Lower leg skin (tissue), 4 donors: Measurements from ENCODE around the gene ARPP21. TPM values are rescaled to one million over a fixed set of nuclear protein-coding genes. Genes with fewer than 3 reads are reported as not detected.

Experiments
- DNase-seq, 2 donors: peaks; one replicate each; pipeline ENCODE4 v3.0.0-alpha.2; 2019; ENCODE audit warnings: low spot score in 2 of 2
- H3K4me3 ChIP-seq: fragments of 200-600 bp; sonication (generic); 2 replicates; pipeline ENCODE4 v1.5.1; 2017; ENCODE audit warnings: mild to moderate bottlenecking, low read depth; ENCODE audit not compliant: poor library complexity, severe bottlenecking
- CTCF ChIP-seq, 3 donors: fragments of 450-650 bp; IDR thresholded peaks; one replicate each; pipeline ENCODE4 v1.5.1; 2016; ENCODE audit warnings: antibody characterized with exemption in 3 of 3, mild to moderate bottlenecking in 3 of 3, moderate library complexity in 2 of 3
- POLR2A ChIP-seq, 2 donors: fragments of 450-650 bp; IDR thresholded peaks; one replicate each; pipeline ENCODE4 v1.6.1; 2016 to 2017; ENCODE audit warnings: antibody characterized with exemption in 2 of 2, mild to moderate bottlenecking in 1 of 2, moderate library complexity in 1 of 2
- WGBS, 2 donors: methylation state at CpG; one replicate each; pipeline ENCODE4 v1.1.5; 2018; 5-methylcytosine and 5-hydroxymethylcytosine counted together
- intact Hi-C: fragments of 100-400 bp; cut with DNase I; formaldehyde crosslinking; loops from one replicate; pipeline ENCODE4 v1.15.0; 2023; ENCODE audit warnings: low total_unique reads
- total RNA-seq, 4 donors: library from RNA; depleted of rRNA; stranded (reverse); fragments of >200 nt; gene quantifications; one replicate each; pipeline ENCODE4 v1.1.0, GENCODE V29; 2016

Gene ARPP21
- total RNA-seq: not detected

DNA sequence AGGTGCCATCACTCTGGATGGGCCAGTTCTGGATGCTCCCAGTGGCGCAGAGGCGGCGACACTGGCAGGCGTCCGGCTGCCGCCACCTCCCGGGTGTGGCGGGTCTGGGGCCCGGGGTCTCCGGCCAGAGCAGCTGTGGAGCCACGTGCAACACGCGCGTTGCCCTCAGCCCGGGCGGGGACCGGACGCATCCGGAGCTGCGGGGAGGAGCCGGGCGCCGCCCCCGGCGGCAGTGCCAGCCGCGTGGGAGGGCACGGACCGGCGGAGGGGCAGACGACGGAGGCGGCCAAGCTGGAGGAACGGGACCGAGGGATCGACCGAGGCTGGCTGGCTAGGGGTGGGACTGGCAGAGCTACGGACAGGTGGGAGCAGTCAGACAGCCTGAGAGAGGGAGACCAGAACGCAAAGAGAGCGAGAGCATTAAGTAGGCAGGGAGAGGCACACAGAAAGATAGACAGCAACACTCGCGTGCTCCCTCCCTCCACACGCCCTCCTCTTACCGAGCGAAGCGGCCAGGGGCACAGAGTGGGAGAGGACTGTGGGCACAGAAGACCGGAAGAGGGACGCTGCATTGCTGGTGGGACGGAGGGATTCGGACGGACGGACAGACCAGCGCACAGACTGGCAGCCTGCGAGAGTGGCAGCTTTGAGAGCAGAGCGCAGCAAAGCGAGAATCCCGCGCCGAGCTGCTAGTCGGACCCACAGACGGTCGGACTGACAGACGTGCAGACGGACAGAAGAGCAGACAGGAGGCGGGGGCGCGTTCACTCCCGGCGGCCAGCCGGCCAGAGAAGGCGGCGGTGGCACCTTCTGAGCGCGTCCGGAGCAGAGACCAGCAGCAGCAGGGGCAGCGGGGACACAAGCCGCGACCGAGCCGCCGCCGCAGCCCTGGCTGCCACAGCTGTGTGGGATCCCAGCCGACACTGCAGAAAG is at the start of gene ARPP21:
ARPP21 (plus strand) TSS at position 272 of the 933 bp plus-strand sequence. CDS start 42,227 bp downstream, outside the sequence.
- intact Hi-C loops: no loop called here
- no peak within 1 kb of the TSS for H3K4me3 ChIP-seq
- no peak for TF ChIP-seq CTCF (IDR thresholded peaks at IDR 0.05)
- no peak for TF ChIP-seq POLR2A (IDR thresholded peaks at IDR 0.05)
- no peak for DNase-seq
- WGBS, 2 donors: 1 to 2% methylated on average over 49 to 58 of the region's 83 CpGs

GRCh38 chr3:35592589-35593295 is 46.6 kb upstream of the ARPP21 start:
- intact Hi-C loops: no loop called here
- DNase-seq: no peak
- H3K4me3 ChIP-seq: no peak overlapping the region
- TF ChIP-seq POLR2A (IDR thresholded peaks at IDR 0.05) (no peak), CTCF (IDR thresholded peaks at IDR 0.05) (no peak)
- 66 to 69% methylated on average over 5 of the region's 5 CpGs for WGBS, 2 donors

GRCh38 chr3:35594739-35595138 is 44.6 kb upstream of the ARPP21 start:
- no peak for DNase-seq
- H3K4me3 ChIP-seq: no peak overlapping the region
- intact Hi-C loops: loop anchor here (5.0 kb wide), 1 partner anchor 212 kb away; no protein-coding TSS in a partner anchor

GRCh38 chr3:35596335-35596995 is 42.9 kb upstream of the ARPP21 start:
- TF ChIP-seq POLR2A (IDR thresholded peaks at IDR 0.05): no peak
- no peak for TF ChIP-seq CTCF (IDR thresholded peaks at IDR 0.05)
- WGBS, 2 donors: 50 to 76% methylated on average over 3 of the region's 3 CpGs
- H3K4me3 ChIP-seq: no peak overlapping the region
- intact Hi-C loops: loop anchor here (5.0 kb wide), 1 partner anchor 214 kb away; no protein-coding TSS in a partner anchor
- no peak for DNase-seq

More at GRCh38 chr3:35594739-35595138, 44.6 kb upstream of the ARPP21 start:
- TF ChIP-seq CTCF (IDR thresholded peaks at IDR 0.05) (no peak), POLR2A (IDR thresholded peaks at IDR 0.05) (no peak)

GRCh38 chr3:35597490-35597889 is 41.8 kb upstream of the ARPP21 start:
- TF ChIP-seq CTCF (IDR thresholded peaks at IDR 0.05) (no peak), POLR2A (IDR thresholded peaks at IDR 0.05) (no peak)
- H3K4me3 ChIP-seq: no peak overlapping the region
- WGBS, 2 donors: 64 to 76% methylated on average over 3 of the region's 3 CpGs
- no peak for DNase-seq
- intact Hi-C loops: loop anchor here (5.0 kb wide), 1 partner anchor 215 kb away; no protein-coding TSS in a partner anchor
